ENCODE data around the gene IDUA.
"Not testable (repeated sequence)": the region's sequence is repeated elsewhere in the genome, so short reads cannot be mapped to it uniquely, and the experiment has no call there.

Gene IDUA

GRCh38 chr4:1032861-1033260, 46.0 kb downstream of the IDUA start:
- FAIRE-seq: no peak

GRCh38 chr4:1033840-1034551, 47.2 kb downstream of the IDUA start:
- FAIRE-seq: no peak

GRCh38 chr4:1035510-1035909, 48.7 kb downstream of the IDUA start:
- FAIRE-seq: no peak

- no peak for FAIRE-seq
Observed at GRCh38 chr4:1036095-1036494, 49.3 kb downstream of the IDUA start.

GRCh38 chr4:1036976-1037810, 50.3 kb downstream of the IDUA start:
- no peak for FAIRE-seq

GRCh38 chr4:1038948-1039492, 52.2 kb downstream of the IDUA start:
- FAIRE-seq: no peak

GRCh38 chr4:1039493-1040343, 52.9 kb downstream of the IDUA start:
- no peak for FAIRE-seq

GRCh38 chr4:1040344-1041146, 53.7 kb downstream of the IDUA start:
- FAIRE-seq: no peak

GRCh38 chr4:1041147-1041935, 54.5 kb downstream of the IDUA start:
- FAIRE-seq: no peak

GRCh38 chr4:1041936-1042330, 55.1 kb downstream of the IDUA start:
- no peak for FAIRE-seq

GRCh38 chr4:1042352-1043055, 55.7 kb downstream of the IDUA start:
- FAIRE-seq: no peak

GRCh38 chr4:1043162-1043561, 56.3 kb downstream of the IDUA start:
- FAIRE-seq: no peak

GRCh38 chr4:1043651-1044468, 57.0 kb downstream of the IDUA start:
- FAIRE-seq: no peak

- no peak for FAIRE-seq
Observed at GRCh38 chr4:1044469-1045192, 57.8 kb downstream of the IDUA start.

- no peak for FAIRE-seq
Observed at GRCh38 chr4:1045193-1045594, 58.4 kb downstream of the IDUA start.

- no peak for FAIRE-seq
Observed at GRCh38 chr4:1045595-1046201, 58.9 kb downstream of the IDUA start.

- FAIRE-seq: not testable (repeated sequence)
Observed at GRCh38 chr4:1046581-1047011, 59.8 kb downstream of the IDUA start.

Data from colon (tissue), 2 donors.